HFFc6 (cell line): ENCODE measurements around the gene PRR5. TPM values are rescaled to one million over a fixed set of nuclear protein-coding genes. Genes with fewer than 3 reads are reported as not detected.
A peak's percentile ranks its signal among the peaks of the same experiment; 100 is the strongest.

ENCODE experiments used
- DNase-seq: peaks from one replicate; pipeline ENCODE4 v3.0.0-alpha.2; 2018
- H3K27ac Mint-ChIP-seq: 2 replicates; pipeline ENCODE4 v1.8.0; 2020; ENCODE audit warnings: mild to moderate bottlenecking, mixed read lengths
- H3K27me3 Mint-ChIP-seq: 2 replicates; pipeline ENCODE4 v1.8.0; 2021; ENCODE audit warnings: mild to moderate bottlenecking, moderate library complexity, mixed read lengths; ENCODE audit not compliant: insufficient read depth
- H3K36me3 Mint-ChIP-seq: 2 replicates; pipeline ENCODE4 v1.8.0; 2021; ENCODE audit warnings: low read depth, mixed read lengths
- H3K4me1 Mint-ChIP-seq: 2 replicates; pipeline ENCODE4 v1.8.0; 2020; ENCODE audit warnings: low read depth, mixed read lengths
- H3K4me3 Mint-ChIP-seq: 2 replicates; pipeline ENCODE4 v1.8.0; 2020; ENCODE audit warnings: mild to moderate bottlenecking, moderate library complexity, mixed read lengths
- H3K9me3 Mint-ChIP-seq: 2 replicates; pipeline ENCODE4 v1.8.0; 2020; ENCODE audit warnings: mild to moderate bottlenecking, mixed read lengths
- CTCF ChIP-seq: fragments of 200-600 bp; sonication (generic); IDR thresholded peaks from 2 replicates; pipeline ENCODE4 v1.5.0; 2021; ENCODE audit warnings: antibody characterized with exemption, mild to moderate bottlenecking
- total RNA-seq, 6 experiments: library from RNA; stranded (reverse); fragmentation: NEBNext Ultra II Directional; extraction: Animal tissue kit (Norgen Biotek cat#: 25700); gene quantifications; 2 replicates in 1 of 6; 3 replicates in 5 of 6; pipeline ENCODE4 v1.2.3, GENCODE V29; 2021

PRR5 gene
- total RNA-seq, 6 experiments from 2014 or later = 4.6 to 12.7 (median 5.2) TPM

- DNase-seq = no peak
- no peak overlapping the region for H3K27ac Mint-ChIP-seq
- peaks cover 4% of the 10 kb centered on the region; the same call in 1 of the 2 replicates for H3K9me3 Mint-ChIP-seq
- H3K27me3 Mint-ChIP-seq = no peaks in the 10 kb centered on the region
- no peaks in the 10 kb centered on the region for H3K36me3 Mint-ChIP-seq
- H3K4me1 Mint-ChIP-seq = peaks cover 10% of the 10 kb centered on the region
- H3K4me3 Mint-ChIP-seq = no peak overlapping the region
- TF ChIP-seq CTCF = no peak
These were observed 26.8 kb downstream of the PRR5 start for GRCh38 chr22:44728761-44729324.

GRCh38 chr22:44729391-44730021 is 27.5 kb downstream of the PRR5 start:
- peak; percentile 47 for DNase-seq
- Mint-ChIP-seq H3K27me3 (no peaks in the 10 kb centered on the region), H3K27ac (no peak overlapping the region; the same call in 1 of the 2 replicates), H3K36me3 (no peaks in the 10 kb centered on the region), H3K9me3 (peaks cover 4% of the 10 kb centered on the region; the same call in 1 of the 2 replicates), H3K4me1 (peaks cover 10% of the 10 kb centered on the region), H3K4me3 (no peak overlapping the region)
- TF ChIP-seq CTCF = peak; percentile 61

- H3K9me3 Mint-ChIP-seq = peaks cover 4% of the 10 kb centered on the region; the same call in 1 of the 2 replicates
- no peaks in the 10 kb centered on the region for H3K27me3 Mint-ChIP-seq
- no peak overlapping the region; the same call in 1 of the 2 replicates for H3K27ac Mint-ChIP-seq
- H3K36me3 Mint-ChIP-seq = no peaks in the 10 kb centered on the region
- H3K4me1 Mint-ChIP-seq = peaks cover 10% of the 10 kb centered on the region
- DNase-seq = no peak
- no peak overlapping the region for H3K4me3 Mint-ChIP-seq
- TF ChIP-seq CTCF = no peak
These were observed 28.0 kb downstream of the PRR5 start for GRCh38 chr22:44730022-44730393.

- H3K9me3 Mint-ChIP-seq = peaks cover 4% of the 10 kb centered on the region; the same call in 1 of the 2 replicates
- no peak for TF ChIP-seq CTCF
- DNase-seq = no peak
- no peaks in the 10 kb centered on the region for H3K36me3 Mint-ChIP-seq
- H3K27ac Mint-ChIP-seq = no peak overlapping the region
- no peak overlapping the region for H3K4me3 Mint-ChIP-seq
- H3K27me3 Mint-ChIP-seq = peaks cover under 1% of the 10 kb centered on the region; the same call in 1 of the 2 replicates
- peaks cover 10% of the 10 kb centered on the region for H3K4me1 Mint-ChIP-seq
These were observed 28.7 kb downstream of the PRR5 start for GRCh38 chr22:44730490-44731356.

GRCh38 chr22:44731357-44731970 is 29.5 kb downstream of the PRR5 start:
- Mint-ChIP-seq H3K4me3 (no peak overlapping the region), H3K27ac (no peak overlapping the region), H3K27me3 (peaks cover 3% of the 10 kb centered on the region), H3K4me1 (peaks cover 10% of the 10 kb centered on the region), H3K9me3 (peaks cover 4% of the 10 kb centered on the region; the same call in 1 of the 2 replicates), H3K36me3 (no peaks in the 10 kb centered on the region)
- no peak for TF ChIP-seq CTCF
- no peak for DNase-seq
